ENCODE results near the gene ACAD9. TPM values are rescaled to one million over a fixed set of nuclear protein-coding genes. Genes with fewer than 3 reads are reported as not detected.
"Not testable (repeated sequence)": the region's sequence is repeated elsewhere in the genome, so short reads cannot be mapped to it uniquely, and the experiment has no call there.

The ACAD9 gene
- total RNA-seq (26.5 and 41.6 TPM in 2 replicates), polyA plus RNA-seq (33.6 and 45.3 TPM in 2 replicates), polyA minus RNA-seq (ENCODE audit: low replicate concordance) (51.0 and 85.2 TPM in 2 replicates)
- 27.5 and 38.8 TPM in 2 replicates for polyA plus RNA-seq (2012)

DNA sequence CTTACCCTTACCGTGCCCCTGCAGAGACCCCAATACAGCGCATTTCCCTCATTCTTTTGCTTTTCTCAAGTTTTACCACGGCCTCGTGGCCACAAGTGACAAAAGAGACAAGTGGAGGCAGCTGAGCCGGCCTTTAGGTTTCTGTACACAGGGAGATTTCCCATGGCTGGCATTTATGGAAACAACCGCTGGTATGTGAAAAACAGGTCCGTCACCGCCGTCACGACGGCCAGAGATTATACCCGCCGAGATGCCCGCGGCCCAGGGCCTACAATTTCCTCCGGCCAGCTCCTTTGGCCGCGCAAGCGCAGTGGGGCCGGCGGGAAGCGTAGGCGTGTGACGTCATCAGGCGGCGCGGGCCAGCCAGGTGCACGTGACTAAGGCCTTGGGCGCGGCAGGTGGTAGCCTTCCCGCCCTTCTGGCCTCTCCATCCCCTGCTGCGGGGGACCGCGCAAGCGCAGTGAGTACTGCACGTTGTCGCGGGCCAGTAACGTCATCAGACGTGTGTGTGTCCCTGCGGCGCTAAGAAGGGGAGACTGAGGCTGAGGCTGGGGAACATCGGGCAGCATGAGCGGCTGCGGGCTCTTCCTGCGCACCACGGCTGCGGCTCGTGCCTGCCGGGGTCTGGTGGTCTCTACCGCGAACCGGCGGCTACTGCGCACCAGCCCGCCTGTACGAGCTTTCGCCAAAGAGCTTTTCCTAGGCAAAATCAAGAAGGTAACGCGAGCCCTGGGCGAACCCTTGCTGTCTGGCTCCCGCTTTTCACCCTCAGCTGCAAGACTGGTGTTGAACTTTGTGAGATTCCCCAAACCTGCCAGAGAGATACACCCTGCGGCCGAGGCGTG is at the start of gene ACAD9:
Gene ACAD9 (plus strand): TSS at position 496 of the 845 bp plus-strand sequence. CDS start 72 bp downstream, at position 568.
- H4K20me1 ChIP-seq (ENCODE audit: control insufficient read depth, extremely low read depth, insufficient read depth, low read length) = no peaks in the 10 kb centered on the region
- no peaks in the 10 kb centered on the region for H3K9me3 ChIP-seq (ENCODE audit: control insufficient read depth, insufficient read depth, low read depth, low read length)
- TF ChIP-seq EZH2 (IDR thresholded peaks at IDR 0.05; ENCODE audit: low read length, missing control alignments) = no peak
- TF ChIP-seq CTCF (conservative IDR thresholded peaks at IDR 0.05 in 1 of 2, IDR thresholded peaks at IDR 0.05 in 1 of 2; ENCODE audit: low read depth in 1 of 2, low read length in 2 of 2) = no peak
- H3K4me3 ChIP-seq (replicated peaks in 1 of 4; ENCODE audit: control extremely low read depth in 1 of 4, insufficient read depth in 1 of 4, low read depth in 3 of 4, low read length in 4 of 4) = peak within 1 kb of the TSS; percentile 76 to 91 (median 87)
- H3K4me1 ChIP-seq (ENCODE audit: control insufficient read depth, extremely low read depth, insufficient read depth, low read length) = peaks cover 6% of the 10 kb centered on the region
- peak within 1 kb of the TSS; percentile 99 for H3K27ac ChIP-seq (ENCODE audit: insufficient read depth, low read length)
- peak; percentile 96 to 98 for DNase-seq (ENCODE audit: low read depth in 2 of 2)
- peaks cover 2% of the 10 kb centered on the region for H3K36me3 ChIP-seq (ENCODE audit: control insufficient read depth, insufficient read depth, low read length)
- H2AFZ ChIP-seq (ENCODE audit: low read length) = peak within 1 kb of the TSS; percentile 91
- no peaks in the 10 kb centered on the region for H3K27me3 ChIP-seq (ENCODE audit: control insufficient read depth, insufficient read depth, low read length)
- H3K9ac ChIP-seq (ENCODE audit: insufficient read depth, low read length) = peak within 1 kb of the TSS; percentile 93
- H3K4me2 ChIP-seq (ENCODE audit: extremely low read depth, insufficient read depth, low read length) = peak within 1 kb of the TSS; percentile 100
- H3K79me2 ChIP-seq (ENCODE audit: control insufficient read depth, insufficient read depth, low read length) = peaks cover 47% of the 10 kb centered on the region

DNA sequence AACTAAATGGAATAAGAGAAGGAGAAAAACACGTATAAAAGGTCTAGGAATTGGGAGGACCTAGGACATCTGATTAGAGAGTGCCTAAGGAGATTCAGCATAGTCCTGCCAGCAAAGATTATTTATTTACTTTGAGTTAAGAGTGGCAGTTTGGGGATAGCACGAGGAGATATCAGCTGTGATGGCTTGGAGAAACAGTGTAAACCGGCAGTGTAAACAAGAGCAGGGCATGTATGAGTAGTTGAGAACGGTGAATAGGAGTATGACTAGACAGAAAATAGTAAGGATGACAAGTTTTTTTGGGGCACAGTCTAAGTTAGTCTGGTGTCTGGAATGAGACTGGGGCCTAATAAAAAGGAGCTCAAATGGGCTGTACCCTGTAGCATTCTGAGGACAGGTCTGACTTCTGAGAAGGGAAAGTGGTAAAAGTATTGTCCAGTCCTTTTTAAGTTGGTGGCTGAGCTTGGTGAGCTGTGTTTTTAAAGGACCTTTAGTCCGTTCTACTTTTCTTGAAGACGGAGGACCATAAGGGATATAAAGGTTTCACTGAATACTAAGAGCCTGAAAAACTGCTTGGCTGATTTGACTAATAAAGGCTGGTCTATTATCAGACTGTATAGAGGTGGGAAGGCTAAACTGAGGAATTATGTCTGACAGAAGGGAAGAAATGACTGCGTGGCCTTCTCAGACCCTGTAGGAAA is 49.3 kb upstream of the ACAD9 start:
- H3K79me2 ChIP-seq (ENCODE audit: control insufficient read depth, insufficient read depth, low read length); H3K27me3 ChIP-seq (ENCODE audit: control insufficient read depth, insufficient read depth, low read length); H3K9ac ChIP-seq (ENCODE audit: insufficient read depth, low read length); H3K4me1 ChIP-seq (ENCODE audit: control insufficient read depth, extremely low read depth, insufficient read depth, low read length); H3K36me3 ChIP-seq (ENCODE audit: control insufficient read depth, insufficient read depth, low read length); H2AFZ ChIP-seq (ENCODE audit: low read length); H3K27ac ChIP-seq (ENCODE audit: insufficient read depth, low read length); H3K4me3 ChIP-seq (replicated peaks in 1 of 4; ENCODE audit: control extremely low read depth in 1 of 4, insufficient read depth in 1 of 4, low read depth in 3 of 4, low read length in 4 of 4); H3K9me3 ChIP-seq (ENCODE audit: control insufficient read depth, insufficient read depth, low read depth, low read length); DNase-seq (ENCODE audit: low read depth in 2 of 2); H4K20me1 ChIP-seq (ENCODE audit: control insufficient read depth, extremely low read depth, insufficient read depth, low read length); H3K4me2 ChIP-seq (ENCODE audit: extremely low read depth, insufficient read depth, low read length): not testable (repeated sequence)

DNA sequence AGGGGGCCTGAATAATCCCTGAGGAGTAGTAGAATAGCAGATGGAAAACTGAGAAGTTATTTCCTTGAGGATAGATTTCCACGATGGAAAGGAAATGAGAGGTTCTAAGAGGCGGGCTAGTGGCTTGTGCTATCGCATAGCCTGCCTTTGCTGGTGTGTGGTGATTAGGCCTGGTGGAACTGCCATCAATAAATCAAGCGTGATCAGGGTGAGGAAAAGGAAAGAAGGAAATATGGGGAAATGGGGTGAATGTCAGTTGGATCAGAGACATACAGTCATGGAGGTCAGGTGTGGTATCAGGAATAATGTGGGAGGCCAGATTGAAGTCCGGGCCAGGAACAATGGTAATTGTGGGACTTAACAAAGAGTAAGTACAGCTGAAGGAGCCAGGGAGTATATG is 48.7 kb upstream of the ACAD9 start:
- H3K27ac ChIP-seq (ENCODE audit: insufficient read depth, low read length); H4K20me1 ChIP-seq (ENCODE audit: control insufficient read depth, extremely low read depth, insufficient read depth, low read length); H2AFZ ChIP-seq (ENCODE audit: low read length); H3K4me1 ChIP-seq (ENCODE audit: control insufficient read depth, extremely low read depth, insufficient read depth, low read length); DNase-seq (ENCODE audit: low read depth in 2 of 2); H3K4me2 ChIP-seq (ENCODE audit: extremely low read depth, insufficient read depth, low read length); H3K36me3 ChIP-seq (ENCODE audit: control insufficient read depth, insufficient read depth, low read length); H3K4me3 ChIP-seq (replicated peaks in 1 of 4; ENCODE audit: control extremely low read depth in 1 of 4, insufficient read depth in 1 of 4, low read depth in 3 of 4, low read length in 4 of 4); H3K79me2 ChIP-seq (ENCODE audit: control insufficient read depth, insufficient read depth, low read length); H3K9ac ChIP-seq (ENCODE audit: insufficient read depth, low read length); H3K9me3 ChIP-seq (ENCODE audit: control insufficient read depth, insufficient read depth, low read depth, low read length); H3K27me3 ChIP-seq (ENCODE audit: control insufficient read depth, insufficient read depth, low read length): not testable (repeated sequence)

DNA sequence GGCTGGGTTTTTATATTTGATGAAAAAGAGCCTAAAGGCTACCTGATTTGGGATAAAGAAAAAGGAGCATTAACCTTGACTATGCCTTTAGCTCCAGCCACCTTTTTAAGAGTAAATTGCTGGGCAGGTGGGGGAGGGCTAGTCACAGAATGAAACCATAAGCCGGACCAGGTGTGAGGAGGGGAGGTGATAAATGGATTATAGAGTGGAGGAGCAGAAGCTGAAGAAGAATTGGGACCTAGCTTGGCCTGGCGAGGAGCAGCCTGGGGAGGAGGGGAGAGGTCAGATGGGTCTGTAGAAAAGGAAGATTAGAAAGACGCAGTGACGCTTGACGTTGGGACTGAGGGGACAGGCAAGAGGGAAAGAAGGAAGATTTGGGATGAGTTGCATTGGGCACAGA is 46.4 kb upstream of the ACAD9 start:
- H3K9ac ChIP-seq (ENCODE audit: insufficient read depth, low read length); H3K9me3 ChIP-seq (ENCODE audit: control insufficient read depth, insufficient read depth, low read depth, low read length); H3K27me3 ChIP-seq (ENCODE audit: control insufficient read depth, insufficient read depth, low read length); DNase-seq (ENCODE audit: low read depth in 2 of 2); H3K79me2 ChIP-seq (ENCODE audit: control insufficient read depth, insufficient read depth, low read length); H3K4me2 ChIP-seq (ENCODE audit: extremely low read depth, insufficient read depth, low read length); H3K4me1 ChIP-seq (ENCODE audit: control insufficient read depth, extremely low read depth, insufficient read depth, low read length); H2AFZ ChIP-seq (ENCODE audit: low read length); H3K27ac ChIP-seq (ENCODE audit: insufficient read depth, low read length); H3K4me3 ChIP-seq (replicated peaks in 1 of 4; ENCODE audit: control extremely low read depth in 1 of 4, insufficient read depth in 1 of 4, low read depth in 3 of 4, low read length in 4 of 4); H3K36me3 ChIP-seq (ENCODE audit: control insufficient read depth, insufficient read depth, low read length); H4K20me1 ChIP-seq (ENCODE audit: control insufficient read depth, extremely low read depth, insufficient read depth, low read length): not testable (repeated sequence)
